MCF 10A (cell line): ENCODE data around the gene SLC35E1. TPM values are rescaled to one million over a fixed set of nuclear protein-coding genes. Genes with fewer than 3 reads are reported as not detected.

Source experiments
- BruUV-seq: library from RNA; stranded (reverse); fragments of 400-500 nt; replicated peaks from 2 replicates; lab custom pipeline; 2021; lab: Mats Ljungman, UMichigan
- CTCF ChIA-PET: fragments of 300-600 bp; sonication (Branson Sonifier 250); formaldehyde crosslinking; extraction: SDS; loops from one replicate; lab custom pipeline; 2021; ENCODE audit warnings: antibody characterized with exemption, inconsistent platforms; lab: Yijun Ruan, JAX
- POLR2A ChIA-PET: fragments of 300-600, 350-650 bp; sonication (Branson Sonifier 250); formaldehyde crosslinking; extraction: SDS; loops from one replicate; lab custom pipeline; 2020; ENCODE audit warnings: antibody characterized with exemption, inconsistent platforms; lab: Yijun Ruan, JAX
- DNase-seq: peaks from one replicate; pipeline ENCODE4 v3.0.0-alpha.2; 2018; ENCODE audit not compliant: unreplicated experiment
- H3K27ac Mint-ChIP-seq: one replicate; pipeline ENCODE4 v1.8.0; 2022; ENCODE audit warnings: mild to moderate bottlenecking, low read depth, mixed read lengths; ENCODE audit not compliant: unreplicated experiment
- H3K27me3 Mint-ChIP-seq: one replicate; pipeline ENCODE4 v1.8.0; 2022; ENCODE audit warnings: mixed read lengths; ENCODE audit not compliant: insufficient read depth, unreplicated experiment
- H3K36me3 Mint-ChIP-seq: one replicate; pipeline ENCODE4 v1.8.0; 2022; ENCODE audit warnings: mild to moderate bottlenecking, moderate library complexity, mixed read lengths; ENCODE audit not compliant: insufficient read depth, unreplicated experiment
- H3K4me1 Mint-ChIP-seq: one replicate; pipeline ENCODE4 v1.8.0; 2022; ENCODE audit warnings: mixed read lengths; ENCODE audit not compliant: insufficient read depth, unreplicated experiment
- H3K4me3 Mint-ChIP-seq: one replicate; pipeline ENCODE4 v1.8.0; 2022; ENCODE audit warnings: mild to moderate bottlenecking, moderate library complexity, mixed read lengths; ENCODE audit not compliant: unreplicated experiment
- H3K9me3 Mint-ChIP-seq: one replicate; pipeline ENCODE4 v1.8.0; 2022; ENCODE audit warnings: mixed read lengths; ENCODE audit not compliant: unreplicated experiment
- CTCF ChIP-seq: fragments of 200-600 bp; IDR thresholded peaks from one replicate; pipeline ENCODE4 v1.8.0; 2022; ENCODE audit warnings: antibody characterized with exemption, mild to moderate bottlenecking; ENCODE audit not compliant: unreplicated experiment
- intact Hi-C: fragments of 100-400 bp; cut with micrococcal nuclease; formaldehyde crosslinking; loops from 2 replicates; pipeline ENCODE4 v1.14.1; 2022
- total RNA-seq: library from RNA; stranded (reverse); gene quantifications from 2 replicates; pipeline ENCODE4 v1.2.3, GENCODE V29; 2022

SLC35E1 gene
- total RNA-seq, 1 experiment from 2014 or later, result 62.6 TPM

GRCh38 chr19:16520074-16520973 is 51.9 kb downstream of the SLC35E1 start:
- no peak for DNase-seq
- peaks cover 78% of the 10 kb centered on the region for H3K36me3 Mint-ChIP-seq

GRCh38 chr19:16519230-16519687 is 53.0 kb downstream of the SLC35E1 start:
- POLR2A ChIA-PET, result no interaction called here
- Mint-ChIP-seq H3K9me3 (no peaks in the 10 kb centered on the region), H3K27me3 (no peaks in the 10 kb centered on the region), H3K36me3 (peaks cover 75% of the 10 kb centered on the region), H3K4me1 (no peaks in the 10 kb centered on the region), H3K27ac (no peak overlapping the region), H3K4me3 (no peak overlapping the region)
- CTCF ChIA-PET, result interaction anchor here (0.6 kb wide), 1 partner anchor 90 kb away, joined by 3 read pairs; no protein-coding TSS in a partner anchor
- intact Hi-C loops, result no loop called here
- no peak for TF ChIP-seq CTCF
- no TSS peak for BruUV-seq
- no peak for DNase-seq

More at GRCh38 chr19:16520074-16520973, 51.9 kb downstream of the SLC35E1 start:
- Mint-ChIP-seq H3K4me1 (no peaks in the 10 kb centered on the region), H3K4me3 (no peak overlapping the region), H3K27ac (no peak overlapping the region), H3K27me3 (no peaks in the 10 kb centered on the region), H3K9me3 (no peaks in the 10 kb centered on the region)
- no TSS peak for BruUV-seq
- intact Hi-C loops, result no loop called here
- POLR2A ChIA-PET, result no interaction called here
- CTCF ChIA-PET, result no interaction called here
- no peak for TF ChIP-seq CTCF

- Mint-ChIP-seq H3K4me3 (no peak overlapping the region), H3K9me3 (no peaks in the 10 kb centered on the region), H3K27ac (no peak overlapping the region), H3K4me1 (no peaks in the 10 kb centered on the region), H3K27me3 (no peaks in the 10 kb centered on the region), H3K36me3 (peaks cover 74% of the 10 kb centered on the region)
- DNase-seq, result no peak
- CTCF ChIA-PET, result no interaction called here
- no peak for TF ChIP-seq CTCF
- POLR2A ChIA-PET, result interaction anchor here (1.7 kb wide), 1 partner anchor 12 kb away, joined by 4 read pairs; no protein-coding TSS in a partner anchor
- intact Hi-C loops, result no loop called here
- no TSS peak for BruUV-seq
Observed at GRCh38 chr19:16518483-16519229, 53.6 kb downstream of the SLC35E1 start.

- POLR2A ChIA-PET, result interaction anchor here (0.5 to 1.7 kb wide), 2 partner anchors 12 to 16 kb away, joined by 3 to 4 read pairs; no protein-coding TSS in a partner anchor
- Mint-ChIP-seq H3K36me3 (peaks cover 72% of the 10 kb centered on the region), H3K9me3 (no peaks in the 10 kb centered on the region), H3K27me3 (no peaks in the 10 kb centered on the region), H3K27ac (no peak overlapping the region), H3K4me1 (no peaks in the 10 kb centered on the region), H3K4me3 (no peak overlapping the region)
- CTCF ChIA-PET, result no interaction called here
- intact Hi-C loops, result no loop called here
- no peak for DNase-seq
- TF ChIP-seq CTCF, result no peak
- BruUV-seq, result TSS peak; percentile 69
Observed at GRCh38 chr19:16518061-16518460, 54.2 kb downstream of the SLC35E1 start.
